K562 (cell line): ENCODE results near the gene SNX17. TPM values are rescaled to one million over a fixed set of nuclear protein-coding genes. Genes with fewer than 3 reads are reported as not detected.

Experiments used
- ATF7 ChIP-seq: fragments of 450-650 bp; IDR thresholded peaks from 2 replicates; pipeline ENCODE4 v1.7.1; 2014; ENCODE audit warnings: mild to moderate bottlenecking, moderate library complexity
- BCL6 ChIP-seq: fragments of 250-450 bp; sonication (Bioruptor Pico); IDR thresholded peaks from 2 replicates; pipeline ENCODE4 v1.4.0; 2020
- BDP1 ChIP-seq: IDR thresholded peaks from 3 replicates; pipeline ENCODE4 v1.6.1; 2011; ENCODE audit not compliant: insufficient read length, insufficient read depth
- DACH1 ChIP-seq: fragments of 450-650 bp; IDR thresholded peaks from 2 replicates; pipeline ENCODE4 v1.6.1; 2018; ENCODE audit not compliant: partially characterized antibody
- GTF3C2 ChIP-seq: IDR thresholded peaks from 3 replicates; pipeline ENCODE4 v1.6.1; 2011; ENCODE audit warnings: borderline replicate concordance, mild to moderate bottlenecking, moderate library complexity; ENCODE audit not compliant: insufficient read length; ENCODE audit errors: extremely low read depth
- KAT7 ChIP-seq: sonication (generic); formaldehyde crosslinking; IDR thresholded peaks from 2 replicates; pipeline ENCODE4 v1.8.0; 2022; ENCODE audit warnings: missing genetic modification reagents, mild to moderate bottlenecking, borderline replicate concordance
- KLF1 ChIP-seq: fragments of 450-650 bp; IDR thresholded peaks from 2 replicates; pipeline ENCODE4 v1.6.1; 2016; ENCODE audit warnings: missing genetic modification characterization, missing compliant biosample characterization
- POLR2H ChIP-seq: IDR thresholded peaks from 2 replicates; pipeline ENCODE4 v1.6.1; 2016; ENCODE audit warnings: missing genetic modification characterization, low read depth, mild to moderate bottlenecking, control low read depth, missing compliant biosample characterization, moderate library complexity
- SMARCA5 ChIP-seq: fragments of 450-650 bp; IDR thresholded peaks from 2 replicates; pipeline ENCODE4 v1.6.1; 2016
- ZBTB40 ChIP-seq, 2 experiments: fragments of 450-650 bp in 1 of 2; sonication (generic) in 1 of 2; formaldehyde crosslinking in 1 of 2; IDR thresholded peaks; 2 replicates each; pipeline versions ENCODE4 v1.7.1 to v1.9.0; 2016 to 2022; ENCODE audit warnings: inconsistent platforms in 1 of 2, mild to moderate bottlenecking in 1 of 2, missing genetic modification reagents in 1 of 2
- ZNF395 ChIP-seq: fragments of 200-800 bp; sonication (Bioruptor generic); IDR thresholded peaks from 2 replicates; pipeline ENCODE4 v1.6.1; 2017; ENCODE audit warnings: missing genetic modification characterization, missing compliant biosample characterization
- ZNF589 ChIP-seq: fragments of 200-800 bp; sonication (Bioruptor generic); IDR thresholded peaks from 2 replicates; pipeline ENCODE4 v1.6.1; 2016; ENCODE audit warnings: low read depth, missing genetic modification characterization, missing compliant biosample characterization
- polyA plus RNA-seq, 8 experiments: library from polyadenylated mRNA; depleted of rRNA in 4 of 8; stranded (reverse) in 5 of 8; unstranded in 3 of 8; fragments of >200 nt; fragmentation: Nextera tagmentation in 2 of 8; fragmentation: Illumina TruSeq in 1 of 8; extraction: Ambion mirVana in 2 of 8; extraction: Trizol in 1 of 8; gene quantifications; 2 replicates each; pipeline versions ENCODE4 v1.2.1 to v1.2.3, GENCODE V29; 2011 to 2014; ENCODE audit warnings: inconsistent platforms in 1 of 8, missing spikeins in 1 of 8
- total RNA-seq, 7 experiments: library from RNA; depleted of rRNA in 6 of 7; stranded (reverse); fragments of >200 nt in 6 of 7; fragmentation: Illumina TruSeq in 2 of 7; extraction: Trizol in 2 of 7; gene quantifications; 2 replicates each; pipeline versions ENCODE4 v1.2.1 to v1.2.3, GENCODE V29; 2011 to 2021; ENCODE audit warnings: low replicate concordance in 1 of 7

Gene SNX17
- total and polyA plus RNA-seq, 9 of the 15 experiments (the other 6 are each of a cell fraction or from before 2014, with no cell fraction given) = 3.0 to 75.7 (median 54.6) TPM

GRCh38 chr2:27380626-27381545 lies 10.5 kb downstream of the SNX17 start, which contains the start of gene ZNF513 (continued):
- TF ChIP-seq BCL6 (CRISPR knock-in tag) = no peak
- peak; percentile 98 for TF ChIP-seq ATF7
- TF ChIP-seq ZNF589 (CRISPR knock-in tag) = peak; percentile 66; the same call in 1 of the 2 replicates
- TF ChIP-seq ZNF395 = no peak; the same call in 1 of the 2 replicates
- TF ChIP-seq ZBTB40 (IDR thresholded peaks at IDR 0.05) = peak; percentile 97
- TF ChIP-seq ZBTB40 (CRISPR knock-in tag; IDR thresholded peaks at IDR 0.05) = no peak
- TF ChIP-seq SMARCA5 = no peak
- TF ChIP-seq BDP1 = no peak
- no peak for TF ChIP-seq KLF1 (tag)
- no peak for TF ChIP-seq GTF3C2
- TF ChIP-seq POLR2H = peak; percentile 82
- peak; percentile 83; the same call in 1 of the 2 replicates for TF ChIP-seq KAT7 (CRISPR knock-in tag)
- TF ChIP-seq DACH1 = peak; percentile 88
